Upper lobe of right lung (tissue), 1 donor: ENCODE results near the gene WASF3. TPM values are rescaled to one million over a fixed set of nuclear protein-coding genes. Genes with fewer than 3 reads are reported as not detected.

Experiments used
- ATAC-seq: fragments of 200-7000 bp; cut with Tn5 transposase; one replicate; pipeline ENCODE4 v1.9.1; 2020; ENCODE audit warnings: mild to moderate bottlenecking, moderate library complexity
- DNase-seq: peaks from one replicate; pipeline ENCODE4 v3.0.0-alpha.2; 2020
- H3K27ac ChIP-seq: fragments of 200-600 bp; one replicate; pipeline ENCODE4 v1.8.0; 2022
- H3K27me3 ChIP-seq: fragments of 200-600 bp; one replicate; pipeline ENCODE4 v1.8.0; 2022; ENCODE audit warnings: mild to moderate bottlenecking
- H3K36me3 ChIP-seq: fragments of 200-600 bp; one replicate; pipeline ENCODE4 v1.8.0; 2022
- H3K4me1 ChIP-seq: fragments of 200-600 bp; one replicate; pipeline ENCODE4 v1.8.0; 2022
- H3K4me3 ChIP-seq: fragments of 200-600 bp; one replicate; pipeline ENCODE4 v1.8.0; 2022; ENCODE audit warnings: mild to moderate bottlenecking
- H3K9me3 ChIP-seq: fragments of 200-600 bp; one replicate; pipeline ENCODE4 v1.8.0; 2022
- CTCF ChIP-seq: fragments of 200-600 bp; IDR thresholded peaks from one replicate; pipeline ENCODE4 v1.8.0; 2022; ENCODE audit warnings: antibody characterized with exemption
- intact Hi-C: fragments of 100-400 bp; cut with DNase I; formaldehyde crosslinking; loops from one replicate; pipeline ENCODE4 v1.11.0; 2022
- total RNA-seq: library from RNA; stranded (reverse); fragmentation: NEBNext Ultra II Directional; extraction: Animal tissue kit (Norgen Biotek cat#: 25700); gene quantifications from one replicate; pipeline ENCODE4 v1.2.1, GENCODE V29; 2021
- donor health status: DM: no; HTN: yes; CAD: no; lungs with severe emphysema.

Gene WASF3
- total RNA-seq, 1 donor from 2014 or later: 27.9 TPM

- H3K4me1 ChIP-seq: peaks cover 3% of the 10 kb centered on the region
- H3K9me3 ChIP-seq: no peaks in the 10 kb centered on the region
- peak overlapping the region; percentile 30 for H3K27ac ChIP-seq
- H3K36me3 ChIP-seq: no peaks in the 10 kb centered on the region
- no peak overlapping the region for H3K4me3 ChIP-seq
- ATAC-seq (no peak), DNase-seq (no peak)
- no peaks in the 10 kb centered on the region for H3K27me3 ChIP-seq
- TF ChIP-seq CTCF: no peak
- intact Hi-C loops: no loop called here
These were observed 5.0 kb downstream of the WASF3 start for GRCh38 chr13:26562512-26562890.

DNA sequence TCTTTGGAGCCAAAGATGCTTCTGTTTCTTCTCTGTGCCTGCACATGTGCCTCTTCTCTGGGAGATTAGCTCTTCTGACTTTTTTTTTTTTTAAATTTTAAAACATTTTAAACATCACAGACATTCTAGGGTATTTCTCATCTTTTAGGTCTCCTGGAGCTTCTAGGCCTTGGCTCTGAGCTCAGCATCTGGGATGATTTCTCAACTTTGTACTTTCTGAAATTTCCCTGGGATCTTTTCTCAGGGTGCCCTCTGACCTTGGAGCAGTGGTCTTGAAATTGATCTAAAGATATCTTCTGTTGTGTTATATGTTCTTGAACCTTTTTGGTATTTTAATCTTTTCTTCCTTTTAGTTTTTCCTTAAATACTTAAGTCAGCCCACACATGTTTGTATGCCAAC, 6.2 kb downstream of the WASF3 start:
- Histone ChIP-seq H3K27ac (no peak overlapping the region), H3K36me3 (no peaks in the 10 kb centered on the region), H3K27me3 (no peaks in the 10 kb centered on the region), H3K4me3 (no peak overlapping the region), H3K9me3 (no peaks in the 10 kb centered on the region), H3K4me1 (peaks cover 3% of the 10 kb centered on the region)
- no peak for DNase-seq
- no peak for ATAC-seq
- intact Hi-C loops: no loop called here
- no peak for TF ChIP-seq CTCF

GRCh38 chr13:26568132-26568815, 10.8 kb downstream of the WASF3 start:
- Histone ChIP-seq H3K27ac (no peak overlapping the region), H3K9me3 (no peaks in the 10 kb centered on the region), H3K27me3 (no peaks in the 10 kb centered on the region), H3K4me1 (no peaks in the 10 kb centered on the region), H3K4me3 (no peak overlapping the region), H3K36me3 (no peaks in the 10 kb centered on the region)
- no peak for TF ChIP-seq CTCF
- intact Hi-C loops: no loop called here
- ATAC-seq (peak; percentile 83), DNase-seq (no peak)

DNA sequence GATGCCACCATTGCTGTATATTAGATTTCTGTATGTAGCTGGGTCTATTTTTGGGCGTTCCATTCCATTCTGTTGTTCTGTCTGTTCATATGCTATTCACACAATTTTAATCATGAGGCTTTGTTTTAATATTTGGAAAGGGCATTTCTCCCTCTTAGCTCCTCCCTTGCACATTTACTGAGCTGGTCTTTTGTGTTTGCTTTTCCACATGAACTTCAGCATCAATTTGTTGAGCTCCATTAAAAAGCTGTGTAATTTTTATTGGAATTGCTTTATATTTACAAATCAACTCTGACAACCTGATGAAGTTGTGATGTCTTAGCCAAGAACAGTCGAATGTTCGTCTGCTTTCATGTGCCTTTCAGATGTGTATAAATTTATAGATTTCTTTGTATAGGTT, 14.0 kb downstream of the WASF3 start:
- Histone ChIP-seq H3K36me3 (no peaks in the 10 kb centered on the region), H3K4me1 (no peaks in the 10 kb centered on the region), H3K9me3 (no peaks in the 10 kb centered on the region), H3K27me3 (no peaks in the 10 kb centered on the region), H3K27ac (no peak overlapping the region), H3K4me3 (no peak overlapping the region)
- DNase-seq (no peak), ATAC-seq (no peak)
- no peak for TF ChIP-seq CTCF
- intact Hi-C loops: no loop called here

DNA sequence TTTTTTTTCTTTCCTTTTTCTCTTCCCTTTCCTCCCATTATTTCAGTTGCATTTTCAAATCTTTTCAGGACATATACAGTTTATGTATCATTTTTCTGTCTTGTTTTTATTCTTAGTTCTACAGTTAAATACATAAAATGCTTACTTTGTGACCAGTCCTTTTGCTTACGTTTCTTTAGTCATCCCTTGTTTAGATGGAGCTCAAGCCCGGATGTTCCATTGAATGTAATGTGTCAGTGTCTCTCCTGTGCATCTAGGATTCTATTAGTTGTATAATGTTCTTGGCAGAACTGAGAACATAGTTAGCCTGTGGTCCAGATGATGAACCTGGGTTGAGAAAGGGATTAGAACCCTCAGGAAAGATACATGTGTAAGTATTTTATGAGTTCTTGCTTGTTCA, 17.8 kb downstream of the WASF3 start:
- intact Hi-C loops: no loop called here
- no peak for DNase-seq
- no peak for ATAC-seq
- Histone ChIP-seq H3K27ac (no peak overlapping the region), H3K4me3 (no peak overlapping the region), H3K9me3 (no peaks in the 10 kb centered on the region), H3K36me3 (no peaks in the 10 kb centered on the region), H3K4me1 (no peaks in the 10 kb centered on the region), H3K27me3 (no peaks in the 10 kb centered on the region)
- TF ChIP-seq CTCF: no peak

- Histone ChIP-seq H3K36me3 (no peaks in the 10 kb centered on the region), H3K27ac (no peak overlapping the region), H3K4me3 (no peak overlapping the region), H3K9me3 (no peaks in the 10 kb centered on the region), H3K4me1 (no peaks in the 10 kb centered on the region), H3K27me3 (no peaks in the 10 kb centered on the region)
- intact Hi-C loops: no loop called here
- DNase-seq (no peak), ATAC-seq (no peak)
- TF ChIP-seq CTCF: no peak
These were observed 22.1 kb downstream of the WASF3 start for GRCh38 chr13:26579580-26579979.
